ENCODE measurements around the gene ZNF101.
"Not testable (repeated sequence)": the region's sequence is repeated elsewhere in the genome, so short reads cannot be mapped to it uniquely, and the experiment has no call there.

Gene ZNF101

GRCh38 chr19:19662344-19662743 is 6.3 kb upstream of the ZNF101 start:
- no peak for TF ChIP-seq CTCF (conservative IDR thresholded peaks at IDR 0.05)
- TF ChIP-seq ZFX (IDR thresholded peaks at IDR 0.05), result no peak
- peak overlapping the region; percentile 91 for H3K27ac ChIP-seq

GRCh38 chr19:19662871-19663255 is 5.8 kb upstream of the ZNF101 start:
- no peak for TF ChIP-seq CTCF (conservative IDR thresholded peaks at IDR 0.05)
- no peak for TF ChIP-seq ZFX (IDR thresholded peaks at IDR 0.05)
- H3K27ac ChIP-seq, result peak overlapping the region; percentile 91

GRCh38 chr19:19663256-19664120 is 5.2 kb upstream of the ZNF101 start, which contains the start of gene ATP13A1:
Gene ATP13A1 (minus strand): TSS chr19:19663676. CDS start chr19:19663666, 10 bp downstream.
- H3K27ac ChIP-seq, result peak within 1 kb of the TSS; percentile 91
- TF ChIP-seq ZFX (IDR thresholded peaks at IDR 0.05) (peak; percentile 65; the same call in 1 of the 2 replicates), CTCF (conservative IDR thresholded peaks at IDR 0.05) (no peak)

- not testable (repeated sequence) for H3K27ac ChIP-seq
Measured at GRCh38 chr19:19665420-19665948, 3.2 kb upstream of the ZNF101 start.

- H3K27ac ChIP-seq, result no peak overlapping the region
- TF ChIP-seq ZFX (IDR thresholded peaks at IDR 0.05) (no peak), CTCF (conservative IDR thresholded peaks at IDR 0.05) (no peak)
Measured at GRCh38 chr19:19670070-19670551, 1.5 kb downstream of the ZNF101 start.

GRCh38 chr19:19672816-19673215 is 4.2 kb downstream of the ZNF101 start:
- H3K27ac ChIP-seq, result no peak overlapping the region
- TF ChIP-seq CTCF (conservative IDR thresholded peaks at IDR 0.05), result no peak
- TF ChIP-seq ZFX (IDR thresholded peaks at IDR 0.05), result no peak

- H3K27ac ChIP-seq, result no peak overlapping the region
- TF ChIP-seq ZFX (IDR thresholded peaks at IDR 0.05) (no peak), CTCF (conservative IDR thresholded peaks at IDR 0.05) (no peak)
Measured at GRCh38 chr19:19674315-19674714, 5.7 kb downstream of the ZNF101 start.

Data from C4-2B (cell line).